ENCODE measurements around the gene TUBG1. TPM values are rescaled to one million over a fixed set of nuclear protein-coding genes. Genes with fewer than 3 reads are reported as not detected.

Gene TUBG1
- total and polyA plus RNA-seq, 10 of the 15 experiments (the other 5 are each of a cell fraction or from before 2014, with no cell fraction given): 40.0 to 256 (median 107) TPM

DNA sequence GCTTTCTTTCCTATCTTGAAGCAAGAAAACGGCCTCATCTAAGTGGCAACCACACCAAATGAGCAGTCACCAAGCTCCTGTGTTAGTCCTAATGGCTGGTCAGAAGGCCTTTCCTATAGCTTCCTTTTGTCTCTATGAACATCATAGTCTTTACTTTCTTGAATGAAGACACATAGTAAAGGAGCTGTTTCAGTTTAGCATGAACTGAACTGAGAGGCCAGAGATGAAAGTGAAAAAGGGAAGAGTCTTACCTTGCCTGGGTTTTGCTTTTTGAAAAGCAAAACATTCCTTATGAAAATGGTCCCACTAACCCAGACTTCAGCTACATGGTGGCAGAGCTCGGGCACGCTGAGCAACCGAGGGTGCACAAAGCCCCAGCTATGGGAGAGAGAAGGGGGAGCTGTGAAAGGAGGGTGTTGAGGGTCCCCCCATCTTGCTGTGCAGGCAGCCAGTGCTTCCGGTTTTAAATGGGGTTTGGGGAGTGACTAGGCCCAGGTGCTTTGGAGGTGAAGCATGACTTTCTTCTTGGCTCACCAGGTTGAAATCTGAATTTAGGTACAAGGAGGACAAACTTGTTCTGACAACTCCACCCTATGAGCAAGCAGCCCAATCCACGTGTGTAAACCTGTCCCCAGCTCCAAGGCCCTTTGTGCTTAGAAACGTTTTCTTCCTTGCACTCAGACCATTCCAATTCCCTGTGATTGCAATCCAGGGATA is 22.8 kb upstream of the TUBG1 start (continued):
- no peak for TF ChIP-seq ZNF207 (IDR thresholded peaks at IDR 0.05; ENCODE audit: borderline replicate concordance)
- TF ChIP-seq SUZ12 (IDR thresholded peaks at IDR 0.05; ENCODE audit: unreplicated experiment): no peak
- peak; percentile 39; the same call in 1 of the 2 replicates for TF ChIP-seq POLR2A (IDR thresholded peaks at IDR 0.05; ENCODE audit: low read depth, low read length)
- TF ChIP-seq, protein P1, sequence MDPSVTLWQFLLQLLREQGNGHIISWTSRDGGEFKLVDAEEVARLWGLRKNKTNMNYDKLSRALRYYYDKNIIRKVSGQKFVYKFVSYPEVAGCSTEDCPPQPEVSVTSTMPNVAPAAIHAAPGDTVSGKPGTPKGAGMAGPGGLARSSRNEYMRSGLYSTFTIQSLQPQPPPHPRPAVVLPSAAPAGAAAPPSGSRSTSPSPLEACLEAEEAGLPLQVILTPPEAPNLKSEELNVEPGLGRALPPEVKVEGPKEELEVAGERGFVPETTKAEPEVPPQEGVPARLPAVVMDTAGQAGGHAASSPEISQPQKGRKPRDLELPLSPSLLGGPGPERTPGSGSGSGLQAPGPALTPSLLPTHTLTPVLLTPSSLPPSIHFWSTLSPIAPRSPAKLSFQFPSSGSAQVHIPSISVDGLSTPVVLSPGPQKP (IDR thresholded peaks at IDR 0.05; ENCODE audit: low read depth, low read length): no peak
- TF ChIP-seq, protein P2, sequence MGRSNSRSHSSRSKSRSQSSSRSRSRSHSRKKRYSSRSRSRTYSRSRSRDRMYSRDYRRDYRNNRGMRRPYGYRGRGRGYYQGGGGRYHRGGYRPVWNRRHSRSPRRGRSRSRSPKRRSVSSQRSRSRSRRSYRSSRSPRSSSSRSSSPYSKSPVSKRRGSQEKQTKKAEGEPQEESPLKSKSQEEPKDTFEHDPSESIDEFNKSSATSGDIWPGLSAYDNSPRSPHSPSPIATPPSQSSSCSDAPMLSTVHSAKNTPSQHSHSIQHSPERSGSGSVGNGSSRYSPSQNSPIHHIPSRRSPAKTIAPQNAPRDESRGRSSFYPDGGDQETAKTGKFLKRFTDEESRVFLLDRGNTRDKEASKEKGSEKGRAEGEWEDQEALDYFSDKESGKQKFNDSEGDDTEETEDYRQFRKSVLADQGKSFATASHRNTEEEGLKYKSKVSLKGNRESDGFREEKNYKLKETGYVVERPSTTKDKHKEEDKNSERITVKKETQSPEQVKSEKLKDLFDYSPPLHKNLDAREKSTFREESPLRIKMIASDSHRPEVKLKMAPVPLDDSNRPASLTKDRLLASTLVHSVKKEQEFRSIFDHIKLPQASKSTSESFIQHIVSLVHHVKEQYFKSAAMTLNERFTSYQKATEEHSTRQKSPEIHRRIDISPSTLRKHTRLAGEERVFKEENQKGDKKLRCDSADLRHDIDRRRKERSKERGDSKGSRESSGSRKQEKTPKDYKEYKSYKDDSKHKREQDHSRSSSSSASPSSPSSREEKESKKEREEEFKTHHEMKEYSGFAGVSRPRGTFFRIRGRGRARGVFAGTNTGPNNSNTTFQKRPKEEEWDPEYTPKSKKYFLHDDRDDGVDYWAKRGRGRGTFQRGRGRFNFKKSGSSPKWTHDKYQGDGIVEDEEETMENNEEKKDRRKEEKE (IDR thresholded peaks at IDR 0.05): no peak

DNA sequence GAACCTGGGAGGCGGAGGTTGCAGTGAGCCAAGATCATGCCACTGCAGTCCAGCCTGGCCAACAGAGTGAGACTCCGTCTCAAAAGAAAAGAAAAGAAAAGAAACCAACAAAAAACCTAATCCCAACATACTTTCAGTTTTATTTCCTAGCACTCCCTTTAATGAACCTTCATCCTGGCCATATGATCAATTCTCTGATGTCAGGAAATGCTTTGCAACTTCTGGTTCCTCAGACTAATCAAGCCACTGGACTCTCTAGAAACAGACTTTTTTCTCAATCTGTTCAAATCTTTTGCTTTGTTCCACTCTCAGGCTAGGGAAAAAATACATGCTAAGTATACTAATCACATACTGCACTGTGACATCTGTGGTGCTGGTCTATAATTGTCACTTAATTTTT is 18.6 kb upstream of the TUBG1 start:
- Histone ChIP-seq H2AFZ (ENCODE audit: control insufficient read depth, low read depth, low read length) (no peak overlapping the region), H3K27me3 (replicated peaks in 1 of 2; ENCODE audit: control insufficient read depth in 2 of 2, insufficient read depth in 2 of 2, low read length in 1 of 2) (no peaks in the 10 kb centered on the region), H3K4me3 (no peak overlapping the region), H3K9ac (ENCODE audit: control insufficient read depth, insufficient read depth, low read length) (no peak overlapping the region), H3K79me2 (ENCODE audit: control insufficient read depth, insufficient read depth, low read length) (peaks cover 3% of the 10 kb centered on the region), H3K36me3 (ENCODE audit: control insufficient read depth in 2 of 2, insufficient read depth in 2 of 2, low read length in 1 of 2) (peaks cover 0 to 29% of the 10 kb centered on the region in 2 experiments; a peak in 3 of 4 replicates), H3K4me2 (ENCODE audit: control insufficient read depth, insufficient read depth) (no peak overlapping the region), H3K9me3 (replicated peaks; ENCODE audit: control insufficient read depth, insufficient read depth, low read length) (no peaks in the 10 kb centered on the region), H3K27ac (ENCODE audit: control insufficient read depth, insufficient read depth) (no peak overlapping the region), H3K4me1 (ENCODE audit: control insufficient read depth, insufficient read depth, low read length) (peaks cover 22% of the 10 kb centered on the region), H4K20me1 (ENCODE audit: control insufficient read depth, insufficient read depth) (no peaks in the 10 kb centered on the region; the same call in 1 of the 2 replicates)
- no TSS peak for BruUV-seq (replicated peaks)
- intact Hi-C loops (cut with micrococcal nuclease; ENCODE audit: unreplicated experiment): no loop called here
- no peak for DNase-seq (ENCODE audit: low read depth, low spot score)
- ChIA-PET POLR2A (no interaction called here), RAD21 (ENCODE audit: unreplicated experiment) (no interaction called here), CTCF (interaction anchor here (0.8 to 1.9 kb wide), 5 partner anchors 11 to 173 kb away, joined by 3 to 8 read pairs (median 3); partner anchors contain the start of genes RETREG3 and TUBG1), SMC1A (ENCODE audit: uncharacterized antibody, unreplicated experiment) (interaction anchor here (1.3 to 1.4 kb wide), 3 partner anchors 10 to 14 kb away, joined by 3 to 4 read pairs (median 3); no protein-coding TSS in a partner anchor)
- WGBS (ENCODE audit: insufficient coverage, insufficient replicate concordance, low lambda C conversion rate, missing lambda C conversion rate): 79% methylated on average over 2 of the region's 2 CpGs
- ATAC-seq: no peak
- no peak for FAIRE-seq
- in situ Hi-C loops (cut with MboI): no loop called here
- no peak for TF ChIP-seq RAD21 (IDR thresholded peaks at IDR 0.05; ENCODE audit: insufficient read depth, low read depth, low read length)
- no peak for TF ChIP-seq ETV6 (conservative IDR thresholded peaks at IDR 0.05 in 1 of 2, IDR thresholded peaks at IDR 0.05 in 1 of 2; ENCODE audit: borderline replicate concordance in 1 of 2, low read depth in 1 of 2)
- no peak for TF ChIP-seq BMI1 (IDR thresholded peaks at IDR 0.05; ENCODE audit: borderline replicate concordance)
- TF ChIP-seq STAT3 (IDR thresholded peaks at IDR 0.05; ENCODE audit: low read depth, low read length): no peak
- no peak for TF ChIP-seq NFYB (IDR thresholded peaks at IDR 0.05; ENCODE audit: insufficient read depth, low read depth, low read length)
- no peak for TF ChIP-seq NR2C1 (IDR thresholded peaks at IDR 0.05)
- TF ChIP-seq MXI1 (IDR thresholded peaks at IDR 0.05; ENCODE audit: low read depth, low read length): no peak
- TF ChIP-seq, protein P3, sequence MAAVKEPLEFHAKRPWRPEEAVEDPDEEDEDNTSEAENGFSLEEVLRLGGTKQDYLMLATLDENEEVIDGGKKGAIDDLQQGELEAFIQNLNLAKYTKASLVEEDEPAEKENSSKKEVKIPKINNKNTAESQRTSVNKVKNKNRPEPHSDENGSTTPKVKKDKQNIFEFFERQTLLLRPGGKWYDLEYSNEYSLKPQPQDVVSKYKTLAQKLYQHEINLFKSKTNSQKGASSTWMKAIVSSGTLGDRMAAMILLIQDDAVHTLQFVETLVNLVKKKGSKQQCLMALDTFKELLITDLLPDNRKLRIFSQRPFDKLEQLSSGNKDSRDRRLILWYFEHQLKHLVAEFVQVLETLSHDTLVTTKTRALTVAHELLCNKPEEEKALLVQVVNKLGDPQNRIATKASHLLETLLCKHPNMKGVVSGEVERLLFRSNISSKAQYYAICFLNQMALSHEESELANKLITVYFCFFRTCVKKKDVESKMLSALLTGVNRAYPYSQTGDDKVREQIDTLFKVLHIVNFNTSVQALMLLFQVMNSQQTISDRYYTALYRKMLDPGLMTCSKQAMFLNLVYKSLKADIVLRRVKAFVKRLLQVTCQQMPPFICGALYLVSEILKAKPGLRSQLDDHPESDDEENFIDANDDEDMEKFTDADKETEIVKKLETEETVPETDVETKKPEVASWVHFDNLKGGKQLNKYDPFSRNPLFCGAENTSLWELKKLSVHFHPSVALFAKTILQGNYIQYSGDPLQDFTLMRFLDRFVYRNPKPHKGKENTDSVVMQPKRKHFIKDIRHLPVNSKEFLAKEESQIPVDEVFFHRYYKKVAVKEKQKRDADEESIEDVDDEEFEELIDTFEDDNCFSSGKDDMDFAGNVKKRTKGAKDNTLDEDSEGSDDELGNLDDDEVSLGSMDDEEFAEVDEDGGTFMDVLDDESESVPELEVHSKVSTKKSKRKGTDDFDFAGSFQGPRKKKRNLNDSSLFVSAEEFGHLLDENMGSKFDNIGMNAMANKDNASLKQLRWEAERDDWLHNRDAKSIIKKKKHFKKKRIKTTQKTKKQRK (IDR thresholded peaks at IDR 0.05; ENCODE audit: low read depth, low read length): no peak
- no peak for TF ChIP-seq EZH2 (IDR thresholded peaks at IDR 0.05; ENCODE audit: borderline replicate concordance, control insufficient read depth, low read depth, low read length)
